VCaP (cell line): Measurements from ENCODE around the gene TMEM107.

Source experiments
- H3K27ac ChIP-seq: fragments of 450-650 bp; 2 replicates; pipeline ENCODE4 v1.5.1; 2017
- TF ChIP-seq, protein P1 (sequence below): fragments of 450-650 bp; conservative IDR thresholded peaks from 2 replicates; pipeline ENCODE4 v1.5.1; 2017; ENCODE audit warnings: mild to moderate bottlenecking, moderate library complexity

Gene TMEM107

DNA sequence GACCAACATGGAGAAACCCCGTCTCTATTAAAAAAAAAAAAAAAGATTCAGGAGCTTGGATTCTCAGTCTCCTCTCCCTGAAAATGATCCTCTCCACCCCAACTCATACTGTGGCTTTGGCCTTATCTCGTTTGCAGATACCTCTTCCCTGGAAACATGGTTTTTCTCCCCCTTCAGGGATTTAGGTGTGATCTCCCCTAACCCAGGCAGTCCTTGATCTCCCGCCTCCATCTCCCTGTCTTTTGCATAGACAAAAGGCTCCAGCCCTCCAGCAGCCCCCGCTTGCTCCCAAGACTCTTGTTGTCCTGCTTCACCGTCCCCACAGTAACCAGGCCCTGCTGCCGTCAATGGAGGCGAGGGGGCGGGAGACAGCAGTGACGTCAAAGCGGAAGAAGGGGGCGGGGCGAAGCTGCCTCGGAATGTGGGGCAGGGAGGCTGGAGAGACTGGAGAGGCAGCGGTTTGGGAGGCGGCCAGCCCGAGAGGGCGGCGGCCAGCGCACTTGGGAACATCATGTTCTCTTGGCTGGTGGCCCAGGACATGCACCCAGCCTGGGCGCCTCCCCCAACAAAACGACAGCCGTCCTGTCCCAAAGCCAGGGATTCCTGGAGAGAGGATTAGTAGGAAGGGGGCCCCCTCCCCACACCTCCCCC, 22.1 kb downstream of the TMEM107 start:
- TF ChIP-seq, protein P1, sequence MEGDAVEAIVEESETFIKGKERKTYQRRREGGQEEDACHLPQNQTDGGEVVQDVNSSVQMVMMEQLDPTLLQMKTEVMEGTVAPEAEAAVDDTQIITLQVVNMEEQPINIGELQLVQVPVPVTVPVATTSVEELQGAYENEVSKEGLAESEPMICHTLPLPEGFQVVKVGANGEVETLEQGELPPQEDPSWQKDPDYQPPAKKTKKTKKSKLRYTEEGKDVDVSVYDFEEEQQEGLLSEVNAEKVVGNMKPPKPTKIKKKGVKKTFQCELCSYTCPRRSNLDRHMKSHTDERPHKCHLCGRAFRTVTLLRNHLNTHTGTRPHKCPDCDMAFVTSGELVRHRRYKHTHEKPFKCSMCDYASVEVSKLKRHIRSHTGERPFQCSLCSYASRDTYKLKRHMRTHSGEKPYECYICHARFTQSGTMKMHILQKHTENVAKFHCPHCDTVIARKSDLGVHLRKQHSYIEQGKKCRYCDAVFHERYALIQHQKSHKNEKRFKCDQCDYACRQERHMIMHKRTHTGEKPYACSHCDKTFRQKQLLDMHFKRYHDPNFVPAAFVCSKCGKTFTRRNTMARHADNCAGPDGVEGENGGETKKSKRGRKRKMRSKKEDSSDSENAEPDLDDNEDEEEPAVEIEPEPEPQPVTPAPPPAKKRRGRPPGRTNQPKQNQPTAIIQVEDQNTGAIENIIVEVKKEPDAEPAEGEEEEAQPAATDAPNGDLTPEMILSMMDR = no peak
- peak overlapping the region; percentile 64 for H3K27ac ChIP-seq

DNA sequence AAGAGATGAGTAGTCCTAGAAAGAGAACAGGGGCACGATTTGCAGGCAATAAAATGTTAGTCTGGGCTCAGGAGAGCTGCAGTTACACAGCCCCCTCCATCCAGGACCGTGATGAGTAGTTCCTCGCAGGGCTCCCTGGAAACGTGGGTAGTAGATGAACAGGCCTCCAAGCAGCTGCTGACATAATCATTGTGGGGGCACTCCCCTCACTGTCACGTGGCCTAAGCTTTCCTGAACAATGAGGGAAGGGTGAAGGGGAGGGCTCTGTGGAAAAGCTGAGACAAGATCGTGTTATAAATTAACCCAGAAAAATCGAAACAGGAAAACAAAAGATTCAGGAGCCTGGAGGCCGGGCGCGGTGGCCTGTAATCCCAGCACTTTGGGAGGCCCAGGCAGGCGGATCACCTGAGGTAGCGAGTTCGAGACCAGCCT, 22.6 kb downstream of the TMEM107 start:
- TF ChIP-seq, protein P1 = no peak
- peak overlapping the region; percentile 64 for H3K27ac ChIP-seq

DNA sequence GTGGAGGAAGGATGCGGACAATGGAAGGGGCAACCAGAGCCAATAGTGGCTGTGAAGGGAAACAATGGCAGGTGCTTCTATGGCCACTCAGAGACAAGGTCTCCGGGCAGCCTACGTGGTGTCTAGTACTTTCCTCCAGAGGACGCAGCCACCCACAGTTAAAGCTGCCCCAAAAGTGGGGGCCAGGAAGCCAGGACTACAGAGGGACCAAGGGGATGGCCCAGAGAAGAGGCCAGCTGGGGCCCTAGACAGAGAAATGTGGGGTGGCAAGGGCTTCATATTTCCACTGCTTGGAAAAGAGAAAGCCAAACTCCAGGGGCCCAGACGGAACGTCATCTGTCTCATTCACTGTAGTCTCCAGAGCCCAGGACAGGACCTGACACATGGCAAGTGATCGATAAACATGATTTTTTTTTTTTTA, 23.1 kb downstream of the TMEM107 start:
- TF ChIP-seq, protein P1 = no peak
- peak overlapping the region; percentile 73 for H3K27ac ChIP-seq

DNA sequence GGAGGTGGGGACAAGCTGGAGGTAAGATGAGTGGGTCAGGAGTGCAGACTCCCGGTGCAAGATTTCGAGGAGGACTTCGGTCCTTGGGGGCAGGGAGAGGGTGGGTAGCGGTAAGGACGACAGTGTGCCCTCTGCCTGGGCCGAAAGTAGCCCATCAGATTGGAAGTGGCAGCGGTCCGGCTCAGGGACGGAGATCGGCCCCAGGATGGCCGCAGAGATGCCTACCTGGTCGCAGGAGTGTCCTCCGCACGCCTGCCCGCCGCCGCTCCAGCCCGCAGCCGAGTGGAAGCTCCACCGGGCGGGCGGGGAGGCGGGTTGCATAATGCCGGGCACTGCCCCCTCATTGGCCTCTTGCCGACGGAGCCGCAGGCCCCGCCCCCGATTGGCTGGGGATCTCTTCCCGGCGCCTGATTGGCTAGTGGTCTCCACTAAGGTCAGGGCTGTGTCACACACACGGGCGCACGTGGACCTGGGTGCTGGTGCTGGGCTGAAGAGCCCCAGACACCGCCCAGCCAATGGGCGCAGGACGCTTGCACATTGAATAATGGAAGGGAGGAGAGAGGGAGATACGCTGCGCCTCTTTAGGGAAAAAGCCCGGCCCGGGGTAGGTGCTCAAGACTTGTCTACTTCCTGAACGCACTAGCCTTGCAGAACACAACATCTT, 23.9 kb downstream of the TMEM107 start, which contains the start of gene PER1:
Gene PER1, minus strand, starts transcription at position 293 of the 664 bp plus-strand sequence. CDS start 1,698 bp downstream, outside the sequence.
- peak within 1 kb of the TSS; percentile 73 for H3K27ac ChIP-seq
- TF ChIP-seq, protein P1 = no peak

DNA sequence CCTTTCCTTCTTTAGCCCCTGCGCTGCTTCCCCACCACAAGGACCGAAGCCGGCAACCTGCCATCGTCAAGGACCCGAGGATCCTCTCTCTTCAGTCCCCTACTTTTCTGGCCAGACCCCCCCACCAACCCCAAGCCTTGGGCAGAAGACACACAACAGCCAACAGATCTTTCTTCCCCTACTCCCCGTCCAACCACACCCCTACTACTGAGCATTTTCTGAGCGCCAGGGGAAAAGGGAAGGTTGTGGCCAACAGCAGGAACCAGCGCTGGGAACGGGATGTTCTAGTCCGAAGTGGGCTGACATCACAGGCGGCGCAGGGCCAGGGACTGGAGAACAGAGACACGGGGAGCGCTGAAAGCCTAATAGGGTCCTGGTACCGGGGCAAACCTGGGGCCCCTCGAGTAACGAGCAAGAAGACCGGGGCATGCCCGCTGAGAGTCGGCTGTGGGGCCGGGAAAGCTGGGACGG, 24.5 kb downstream of the TMEM107 start:
- peak overlapping the region; percentile 73 for H3K27ac ChIP-seq
- TF ChIP-seq, protein P1 = no peak

DNA sequence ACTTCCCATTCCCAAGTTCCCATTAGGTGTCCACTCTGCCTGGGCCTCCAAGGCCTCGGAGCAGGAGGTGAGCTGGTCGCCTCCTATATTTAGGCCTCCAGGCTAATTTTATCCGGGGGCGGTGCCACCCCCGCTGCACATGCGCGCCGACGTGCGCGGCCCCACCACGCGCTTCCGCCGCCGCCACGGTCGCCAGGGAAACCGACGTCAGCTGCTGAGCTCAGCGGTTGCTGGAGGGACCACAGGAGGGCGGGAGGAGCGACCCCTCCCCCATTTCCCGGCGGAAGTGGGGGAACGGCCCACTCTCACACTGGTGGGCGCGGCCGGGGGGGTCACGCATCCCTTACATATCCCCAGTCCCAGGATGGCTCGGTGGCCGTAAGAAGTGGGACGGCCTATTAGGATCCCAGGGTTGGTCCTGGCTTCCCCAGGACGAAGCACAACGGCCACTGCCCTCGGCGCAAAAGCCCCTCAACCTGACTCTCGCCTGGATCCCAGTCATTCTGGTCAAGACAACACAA, 25.0 kb downstream of the TMEM107 start:
- H3K27ac ChIP-seq = peak overlapping the region; percentile 73
- TF ChIP-seq, protein P1 = no peak
